Calu3 (cell line): Measurements from ENCODE around the gene ARHGAP19. TPM values are rescaled to one million over a fixed set of nuclear protein-coding genes. Genes with fewer than 3 reads are reported as not detected.

Source experiments
- BruUV-seq: library from RNA; stranded (reverse); fragments of 400-500 nt; replicated peaks from 2 replicates; lab custom pipeline; 2021; lab: Mats Ljungman, UMichigan
- CTCF ChIA-PET: fragments of 300-600 bp; sonication (Branson Sonifier 250); formaldehyde crosslinking; loops from one replicate; lab custom pipeline; 2022; ENCODE audit warnings: antibody characterized with exemption; lab: Charles Lee
- DNase-seq: peaks from one replicate; pipeline ENCODE4 v3.0.0; 2022
- H3K27ac Mint-ChIP-seq: one replicate; pipeline ENCODE4 v1.8.0; 2022; ENCODE audit warnings: mixed read lengths; ENCODE audit not compliant: unreplicated experiment
- H3K27me3 Mint-ChIP-seq: one replicate; pipeline ENCODE4 v1.8.0; 2022; ENCODE audit warnings: mixed read lengths; ENCODE audit not compliant: unreplicated experiment
- H3K36me3 Mint-ChIP-seq: one replicate; pipeline ENCODE4 v1.8.0; 2022; ENCODE audit warnings: mild to moderate bottlenecking, moderate library complexity, mixed read lengths; ENCODE audit not compliant: insufficient read depth, unreplicated experiment
- H3K4me1 Mint-ChIP-seq: one replicate; pipeline ENCODE4 v1.8.0; 2022; ENCODE audit warnings: mild to moderate bottlenecking, low read depth, mixed read lengths; ENCODE audit not compliant: unreplicated experiment
- H3K4me3 Mint-ChIP-seq: one replicate; pipeline ENCODE4 v1.8.0; 2022; ENCODE audit warnings: mild to moderate bottlenecking, low read depth, moderate library complexity, mixed read lengths; ENCODE audit not compliant: unreplicated experiment
- H3K9me3 Mint-ChIP-seq: one replicate; pipeline ENCODE4 v1.8.0; 2022; ENCODE audit warnings: low read depth, mixed read lengths; ENCODE audit not compliant: unreplicated experiment
- intact Hi-C: fragments of 100-400 bp; cut with micrococcal nuclease; formaldehyde crosslinking; loops from one replicate; pipeline ENCODE4 v1.10.0; 2022; ENCODE audit not compliant: unreplicated experiment
- total RNA-seq: library from RNA; stranded (reverse); gene quantifications from 2 replicates; pipeline ENCODE4 v1.2.3, GENCODE V29; 2022
- TF ChIP-seq, protein P1 (sequence below): fragments of 200-600 bp; IDR thresholded peaks from one replicate; pipeline ENCODE4 v1.8.0; 2022; ENCODE audit warnings: antibody characterized with exemption; ENCODE audit not compliant: unreplicated experiment

ARHGAP19 gene
- total RNA-seq, 1 experiment from 2014 or later, result 6.7 TPM

- Mint-ChIP-seq H3K27me3 (no peaks in the 10 kb centered on the region), H3K4me3 (no peak overlapping the region), H3K9me3 (no peaks in the 10 kb centered on the region), H3K36me3 (no peaks in the 10 kb centered on the region), H3K27ac (no peak overlapping the region), H3K4me1 (no peaks in the 10 kb centered on the region)
- intact Hi-C loops, result no loop called here
- TF ChIP-seq, protein P1, sequence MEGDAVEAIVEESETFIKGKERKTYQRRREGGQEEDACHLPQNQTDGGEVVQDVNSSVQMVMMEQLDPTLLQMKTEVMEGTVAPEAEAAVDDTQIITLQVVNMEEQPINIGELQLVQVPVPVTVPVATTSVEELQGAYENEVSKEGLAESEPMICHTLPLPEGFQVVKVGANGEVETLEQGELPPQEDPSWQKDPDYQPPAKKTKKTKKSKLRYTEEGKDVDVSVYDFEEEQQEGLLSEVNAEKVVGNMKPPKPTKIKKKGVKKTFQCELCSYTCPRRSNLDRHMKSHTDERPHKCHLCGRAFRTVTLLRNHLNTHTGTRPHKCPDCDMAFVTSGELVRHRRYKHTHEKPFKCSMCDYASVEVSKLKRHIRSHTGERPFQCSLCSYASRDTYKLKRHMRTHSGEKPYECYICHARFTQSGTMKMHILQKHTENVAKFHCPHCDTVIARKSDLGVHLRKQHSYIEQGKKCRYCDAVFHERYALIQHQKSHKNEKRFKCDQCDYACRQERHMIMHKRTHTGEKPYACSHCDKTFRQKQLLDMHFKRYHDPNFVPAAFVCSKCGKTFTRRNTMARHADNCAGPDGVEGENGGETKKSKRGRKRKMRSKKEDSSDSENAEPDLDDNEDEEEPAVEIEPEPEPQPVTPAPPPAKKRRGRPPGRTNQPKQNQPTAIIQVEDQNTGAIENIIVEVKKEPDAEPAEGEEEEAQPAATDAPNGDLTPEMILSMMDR, result no peak
- BruUV-seq, result no TSS peak
- CTCF ChIA-PET, result no interaction called here
- no peak for DNase-seq
Observed at GRCh38 chr10:97182288-97182990, 110.0 kb downstream of the ARHGAP19 start.

DNA sequence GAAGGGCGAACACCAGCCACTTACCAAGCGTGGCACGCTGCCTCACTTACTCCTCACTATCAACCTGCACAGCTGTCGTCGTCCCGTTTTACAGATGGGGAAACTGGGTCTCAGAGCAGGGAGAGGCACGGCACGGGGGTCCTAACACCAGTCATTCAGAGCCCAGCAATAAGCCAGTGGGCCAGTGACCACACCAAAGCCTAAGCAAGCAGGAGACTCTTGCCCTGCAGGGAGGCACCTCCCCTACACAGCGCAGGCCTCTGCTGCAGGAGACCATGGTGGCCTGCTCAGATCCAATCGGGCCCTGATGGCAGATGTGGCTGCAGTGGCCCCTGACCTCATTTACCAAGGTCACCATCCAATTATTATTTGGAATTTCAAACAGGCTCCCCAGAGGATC is 111.5 kb downstream of the ARHGAP19 start:
- H3K4me1 Mint-ChIP-seq, result no peaks in the 10 kb centered on the region
- H3K27ac Mint-ChIP-seq, result no peak overlapping the region
- CTCF ChIA-PET, result no interaction called here
- intact Hi-C loops, result no loop called here
- DNase-seq, result no peak
- BruUV-seq, result no TSS peak
- no peaks in the 10 kb centered on the region for H3K9me3 Mint-ChIP-seq
- TF ChIP-seq, protein P1, result no peak
- H3K4me3 Mint-ChIP-seq, result no peak overlapping the region
- no peaks in the 10 kb centered on the region for H3K36me3 Mint-ChIP-seq
- H3K27me3 Mint-ChIP-seq, result no peaks in the 10 kb centered on the region

DNA sequence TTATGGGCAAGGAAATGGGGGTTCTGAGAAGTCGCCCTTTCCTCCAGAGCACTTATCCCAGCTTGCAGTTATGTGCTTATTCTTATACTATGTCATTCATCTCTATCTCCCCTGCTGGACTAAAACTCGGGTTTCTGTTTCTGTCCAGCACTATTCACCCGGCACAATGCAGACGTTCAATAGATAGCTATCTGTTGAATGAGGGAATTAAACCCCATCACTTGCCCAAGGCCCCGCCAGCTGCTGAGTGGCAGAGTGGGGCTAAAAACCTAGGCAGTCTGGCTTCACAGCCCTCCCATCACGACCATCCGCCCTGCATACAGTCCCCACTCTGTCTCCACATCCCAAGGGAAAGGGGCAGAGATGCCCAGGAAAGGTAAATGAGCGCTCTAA is 112.1 kb downstream of the ARHGAP19 start:
- TF ChIP-seq, protein P1, result no peak
- BruUV-seq, result no TSS peak
- intact Hi-C loops, result no loop called here
- CTCF ChIA-PET, result no interaction called here
- Mint-ChIP-seq H3K4me1 (no peaks in the 10 kb centered on the region), H3K4me3 (no peak overlapping the region), H3K27me3 (no peaks in the 10 kb centered on the region), H3K27ac (no peak overlapping the region), H3K36me3 (no peaks in the 10 kb centered on the region), H3K9me3 (no peaks in the 10 kb centered on the region)
- no peak for DNase-seq

GRCh38 chr10:97179731-97180362 is 112.6 kb downstream of the ARHGAP19 start:
- no peaks in the 10 kb centered on the region for H3K4me1 Mint-ChIP-seq
- no TSS peak for BruUV-seq
- H3K4me3 Mint-ChIP-seq, result no peak overlapping the region
- no peak for DNase-seq
- TF ChIP-seq, protein P1, result no peak
- H3K27me3 Mint-ChIP-seq, result no peaks in the 10 kb centered on the region
- no peaks in the 10 kb centered on the region for H3K9me3 Mint-ChIP-seq
- no peak overlapping the region for H3K27ac Mint-ChIP-seq
- H3K36me3 Mint-ChIP-seq, result no peaks in the 10 kb centered on the region
- intact Hi-C loops, result no loop called here
- CTCF ChIA-PET, result no interaction called here
